Prostate gland (tissue), 2 donors: Measurements from ENCODE around the gene TCAP. TPM values are rescaled to one million over a fixed set of nuclear protein-coding genes. Genes with fewer than 3 reads are reported as not detected.

Experiments used
- DNase-seq: peaks from one replicate; pipeline ENCODE4 v3.0.0-alpha.2; 2019; ENCODE audit warnings: low spot score
- H3K27ac ChIP-seq, 2 donors: fragments of 200-600 bp; sonication (generic); 2 replicates each; pipeline ENCODE4 v1.5.1; 2017 to 2019
- H3K27me3 ChIP-seq: fragments of 200-600 bp; sonication (generic); replicated peaks from 2 replicates; pipeline ENCODE4 v1.5.1; 2019; ENCODE audit not compliant: insufficient read depth
- H3K36me3 ChIP-seq, 2 donors: fragments of 200-600 bp; sonication (generic); 1 replicate in 1 of 2; 2 replicates in 1 of 2; pipeline versions ENCODE4 v1.5.1 to v1.8.1; 2017 to 2019
- H3K4me1 ChIP-seq: fragments of 200-600 bp; sonication (generic); replicated peaks from 2 replicates; pipeline ENCODE4 v1.5.1; 2019
- H3K4me3 ChIP-seq, 2 donors: fragments of 200-600 bp; sonication (generic); 2 replicates each; pipeline ENCODE4 v1.5.1; 2017 to 2019
- H3K9me3 ChIP-seq: fragments of 200-600 bp; sonication (generic); 2 replicates; pipeline ENCODE4 v1.5.1; 2017
- POLR2A ChIP-seq: fragments of 450-650 bp; IDR thresholded peaks from one replicate; pipeline ENCODE4 v1.6.1; 2016; ENCODE audit warnings: antibody characterized with exemption, mild to moderate bottlenecking
- POLR2AphosphoS5 ChIP-seq: sonication (generic); formaldehyde crosslinking; IDR thresholded peaks from one replicate; pipeline ENCODE4 v1.6.1; 2017; ENCODE audit warnings: antibody characterized with exemption
- WGBS: methylation state at CpG from one replicate; pipeline ENCODE4 v1.1.5; 2018; 5-methylcytosine and 5-hydroxymethylcytosine counted together
- intact Hi-C: fragments of 100-400 bp; cut with DNase I; formaldehyde crosslinking; loops from one replicate; pipeline ENCODE4 v1.14.2; 2022
- total RNA-seq, 2 donors: library from RNA; depleted of rRNA; stranded (reverse); fragments of >200 nt; gene quantifications; one replicate each; pipeline ENCODE4 v1.1.0, GENCODE V29; 2016
- TF ChIP-seq, protein P1 (sequence below), 4 experiments: fragments of 200-600 bp in 2 of 4; fragments of 450-650 bp in 2 of 4; sonication (generic) in 2 of 4; IDR thresholded peaks; 1 replicate in 3 of 4; 2 replicates in 1 of 4; pipeline ENCODE4 v1.5.1; 2016 to 2019; ENCODE audit warnings: antibody characterized with exemption in 4 of 4, mild to moderate bottlenecking in 2 of 4, moderate library complexity in 2 of 4

Gene TCAP
- total RNA-seq, 2 donors from 2014 or later = 4.3 to 44.3 TPM

GRCh38 chr17:39618956-39619785 is 46.0 kb upstream of the TCAP start:
- peak overlapping the region in 1 of 2 donors; percentile 55 for H3K27ac ChIP-seq
- no peaks in the 10 kb centered on the region for H3K27me3 ChIP-seq
- peaks cover 9% of the 10 kb centered on the region for H3K4me1 ChIP-seq
- no peaks in the 10 kb centered on the region for H3K36me3 ChIP-seq
- TF ChIP-seq POLR2A (no peak), POLR2AphosphoS5 (no peak)
- TF ChIP-seq, protein P1, sequence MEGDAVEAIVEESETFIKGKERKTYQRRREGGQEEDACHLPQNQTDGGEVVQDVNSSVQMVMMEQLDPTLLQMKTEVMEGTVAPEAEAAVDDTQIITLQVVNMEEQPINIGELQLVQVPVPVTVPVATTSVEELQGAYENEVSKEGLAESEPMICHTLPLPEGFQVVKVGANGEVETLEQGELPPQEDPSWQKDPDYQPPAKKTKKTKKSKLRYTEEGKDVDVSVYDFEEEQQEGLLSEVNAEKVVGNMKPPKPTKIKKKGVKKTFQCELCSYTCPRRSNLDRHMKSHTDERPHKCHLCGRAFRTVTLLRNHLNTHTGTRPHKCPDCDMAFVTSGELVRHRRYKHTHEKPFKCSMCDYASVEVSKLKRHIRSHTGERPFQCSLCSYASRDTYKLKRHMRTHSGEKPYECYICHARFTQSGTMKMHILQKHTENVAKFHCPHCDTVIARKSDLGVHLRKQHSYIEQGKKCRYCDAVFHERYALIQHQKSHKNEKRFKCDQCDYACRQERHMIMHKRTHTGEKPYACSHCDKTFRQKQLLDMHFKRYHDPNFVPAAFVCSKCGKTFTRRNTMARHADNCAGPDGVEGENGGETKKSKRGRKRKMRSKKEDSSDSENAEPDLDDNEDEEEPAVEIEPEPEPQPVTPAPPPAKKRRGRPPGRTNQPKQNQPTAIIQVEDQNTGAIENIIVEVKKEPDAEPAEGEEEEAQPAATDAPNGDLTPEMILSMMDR (IDR thresholded peaks at IDR 0.05) = no peak
- 51% methylated on average over 13 of the region's 13 CpGs for WGBS
- no peaks in the 10 kb centered on the region for H3K9me3 ChIP-seq
- DNase-seq = no peak
- H3K4me3 ChIP-seq = no peak overlapping the region
- intact Hi-C loops = no loop called here

DNA sequence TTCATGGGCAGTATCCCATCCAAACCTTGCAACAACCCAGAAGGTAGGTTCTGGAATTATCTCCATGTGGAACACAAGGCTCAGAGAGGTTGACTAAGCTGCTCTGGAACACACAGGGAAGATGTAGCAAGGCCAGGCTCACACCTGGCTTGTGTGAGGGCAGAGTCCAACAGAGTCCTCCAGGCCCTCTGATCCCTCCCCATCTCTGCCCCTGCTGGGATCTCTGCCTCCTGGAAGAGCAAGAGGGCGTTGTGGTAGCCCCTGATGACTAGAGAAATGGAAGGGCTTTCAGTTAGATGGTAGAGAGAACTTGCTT is 45.4 kb upstream of the TCAP start:
- TF ChIP-seq, protein P1 (IDR thresholded peaks at IDR 0.05) = no peak
- TF ChIP-seq POLR2A (no peak), POLR2AphosphoS5 (no peak)
- Histone ChIP-seq H3K36me3 (no peaks in the 10 kb centered on the region), H3K27ac (no peak overlapping the region), H3K4me3 (no peak overlapping the region), H3K4me1 (peaks cover 9% of the 10 kb centered on the region), H3K9me3 (no peaks in the 10 kb centered on the region), H3K27me3 (no peaks in the 10 kb centered on the region)
- DNase-seq = no peak
- intact Hi-C loops = loop anchor here (5.0 kb wide), 3 partner anchors 53 to 113 kb away; partner anchors contain the start of gene MIEN1
- 50% methylated on average over 1 of the region's 1 CpG for WGBS

DNA sequence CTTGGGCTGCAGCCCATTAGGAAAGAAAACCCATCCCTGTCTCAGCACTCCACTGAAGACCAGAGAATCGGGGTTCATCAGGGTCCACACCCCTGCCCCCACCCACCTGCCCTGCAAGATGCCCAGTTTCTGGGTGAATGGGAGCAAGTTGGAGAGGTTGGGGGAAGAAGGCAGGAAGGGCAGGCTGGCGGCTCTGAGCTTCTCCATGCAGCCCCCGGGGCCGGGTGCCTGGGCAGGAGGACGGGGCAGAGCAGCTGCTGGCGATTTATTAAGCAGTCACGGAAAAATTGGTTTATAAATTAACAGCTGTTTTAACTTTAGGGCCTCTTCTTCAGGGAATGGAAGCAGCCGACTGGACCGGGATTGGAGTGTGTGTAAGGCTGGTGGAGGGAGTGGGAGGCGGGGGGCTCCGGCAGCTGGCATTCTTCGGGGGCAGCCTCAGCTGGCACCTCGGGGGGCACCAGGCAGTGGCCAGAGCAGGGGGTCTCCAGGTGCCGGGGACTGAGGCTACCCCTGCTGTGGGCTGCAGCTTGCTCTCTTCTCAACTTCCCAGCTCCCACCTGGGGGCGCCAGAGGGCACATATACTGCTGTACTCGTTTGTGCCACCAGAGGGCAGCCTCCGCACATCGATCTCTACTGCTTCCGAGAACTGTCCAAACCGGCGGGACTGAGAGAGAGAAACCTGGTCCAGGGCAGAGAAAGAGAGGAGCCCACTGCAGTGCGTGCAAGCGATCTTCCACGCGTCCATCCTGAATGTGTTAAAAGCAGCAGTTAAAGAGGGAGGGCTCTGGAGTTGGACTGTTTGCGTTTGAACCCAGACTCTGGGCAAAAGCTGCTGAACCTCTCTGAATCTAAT is 43.4 kb upstream of the TCAP start:
- Histone ChIP-seq H3K27ac (no peak overlapping the region), H3K9me3 (no peaks in the 10 kb centered on the region), H3K4me1 (peaks cover 22% of the 10 kb centered on the region), H3K36me3 (no peaks in the 10 kb centered on the region), H3K27me3 (no peaks in the 10 kb centered on the region), H3K4me3 (no peak overlapping the region)
- WGBS = 11% methylated on average over 25 of the region's 26 CpGs
- no peak for TF ChIP-seq POLR2A
- TF ChIP-seq POLR2AphosphoS5 = peak; percentile 84
- TF ChIP-seq, protein P1 (IDR thresholded peaks at IDR 0.05) = peak; percentile 98 to 100 (median 100)
- intact Hi-C loops = loop anchor here (2.0 to 5.0 kb wide), 4 partner anchors 51 to 133 kb away; partner anchors contain the start of gene MIEN1
- DNase-seq = peak; percentile 83

DNA sequence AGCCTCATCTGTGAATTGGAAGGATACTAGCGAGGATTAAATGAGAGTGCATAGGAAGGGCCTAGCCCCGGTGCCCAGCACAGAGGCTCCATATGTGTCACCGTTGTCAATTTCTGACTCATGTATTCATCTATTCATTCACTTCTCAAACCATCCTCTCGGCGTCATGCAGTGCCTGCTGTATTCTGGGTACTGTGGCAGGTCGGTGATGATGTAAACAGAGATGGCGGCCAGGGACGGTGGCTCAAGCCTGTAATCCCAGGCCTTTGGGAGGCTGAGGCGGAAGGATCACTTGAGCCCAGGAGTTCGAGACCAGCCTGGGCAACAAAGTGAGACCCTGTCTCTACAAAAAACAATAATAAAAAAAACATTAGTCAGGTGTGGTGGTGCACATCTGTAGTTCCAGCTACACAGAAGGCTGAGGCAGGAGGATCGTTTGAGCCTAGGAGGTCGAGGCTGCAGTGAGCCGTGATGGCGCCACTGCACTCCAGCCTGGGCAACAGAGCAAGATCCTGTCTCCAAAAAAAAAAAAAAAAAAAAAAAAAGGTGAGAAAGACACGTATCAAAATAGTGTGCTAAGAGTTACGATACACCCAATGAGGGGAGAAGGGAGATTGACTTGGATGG is 42.7 kb upstream of the TCAP start:
- WGBS = 64% methylated on average over 16 of the region's 16 CpGs

More for the DNA sequence above, 42.7 kb upstream of the TCAP start:
- H3K27me3 ChIP-seq = no peaks in the 10 kb centered on the region
- TF ChIP-seq POLR2AphosphoS5 = no peak
- TF ChIP-seq, protein P1 (IDR thresholded peaks at IDR 0.05) = no peak
- no peak for TF ChIP-seq POLR2A
- no peak for DNase-seq
- H3K36me3 ChIP-seq = no peaks in the 10 kb centered on the region
- peaks cover 22% of the 10 kb centered on the region for H3K4me1 ChIP-seq
- intact Hi-C loops = loop anchor here (2.0 to 5.0 kb wide), 4 partner anchors 50 to 132 kb away; partner anchors contain the start of gene MIEN1
- H3K4me3 ChIP-seq = no peak overlapping the region
- H3K27ac ChIP-seq = no peak overlapping the region
- H3K9me3 ChIP-seq = no peaks in the 10 kb centered on the region
